ENCODE measurements around the gene MYCN. TPM values are rescaled to one million over a fixed set of nuclear protein-coding genes. Genes with fewer than 3 reads are reported as not detected.

Gene MYCN
- polyA plus RNA-seq, 1 donor (not counting 4 experiments of a cell fraction or from before 2014, with no cell fraction given): not detected

- no peak overlapping the region for H3K9ac ChIP-seq (ENCODE audit: control insufficient read depth, extremely low read depth, insufficient read depth, low read length)
- H3K79me2 ChIP-seq (ENCODE audit: control insufficient read depth, insufficient read depth, low read length): no peaks in the 10 kb centered on the region
- no peaks in the 10 kb centered on the region for H3K36me3 ChIP-seq (ENCODE audit: control insufficient read depth in 2 of 2, extremely low read depth in 1 of 2, insufficient read depth in 2 of 2, low read length in 2 of 2)
- no peak overlapping the region for H2AFZ ChIP-seq (ENCODE audit: control insufficient read depth, low read length)
- H3K27me3 ChIP-seq (ENCODE audit: control insufficient read depth, extremely low read depth, insufficient read depth, low read length): peaks cover 4% of the 10 kb centered on the region
- H3K9me3 ChIP-seq (ENCODE audit: control insufficient read depth, low read depth, low read length): no peaks in the 10 kb centered on the region
- no peak overlapping the region for H3K27ac ChIP-seq (ENCODE audit: control insufficient read depth, insufficient read depth, low read length)
- TF ChIP-seq EZH2 (IDR thresholded peaks at IDR 0.05; ENCODE audit: low read length) (no peak), CTCF (optimal IDR thresholded peaks at IDR 0.05 in 1 of 3, IDR thresholded peaks at IDR 0.05 in 1 of 3, conservative IDR thresholded peaks at IDR 0.05 in 1 of 3; ENCODE audit: extremely low read depth in 1 of 3, insufficient read depth in 2 of 3, low read length in 3 of 3) (no peak)
- no peaks in the 10 kb centered on the region for H3K9me1 ChIP-seq (ENCODE audit: control insufficient read depth, extremely low read depth, insufficient read depth, low read length)
- no peaks in the 10 kb centered on the region for H3K4me1 ChIP-seq (ENCODE audit: control insufficient read depth, extremely low read depth, insufficient read depth, low read length)
- no peaks in the 10 kb centered on the region for H4K20me1 ChIP-seq (ENCODE audit: control insufficient read depth, extremely low read depth, insufficient read depth, low read length)
- FAIRE-seq (no peak), DNase-seq (ENCODE audit: low read depth, low spot score) (no peak)
- H3K4me2 ChIP-seq (ENCODE audit: control insufficient read depth, extremely low read depth, insufficient read depth, low read depth, low read length): no peak overlapping the region
- H3K4me3 ChIP-seq (ENCODE audit: control insufficient read depth in 2 of 3, extremely low read depth in 1 of 3, insufficient read depth in 2 of 3, low read depth in 1 of 3, low read length in 3 of 3): no peak overlapping the region
- dilution Hi-C loops (cut with MboI; ENCODE audit: extremely low pct_ligation_motif_present, low sequenced_read_pairs): loop anchor here (25.0 kb wide), 1 partner anchor 586 kb away; no protein-coding TSS in a partner anchor
Measured at GRCh38 chr2:15925819-15926218, 14.5 kb upstream of the MYCN start.

- FAIRE-seq (no peak), DNase-seq (ENCODE audit: low read depth, low spot score) (no peak)
- no peak overlapping the region for H3K9ac ChIP-seq (ENCODE audit: control insufficient read depth, extremely low read depth, insufficient read depth, low read length)
- H3K4me3 ChIP-seq (ENCODE audit: control insufficient read depth in 2 of 3, extremely low read depth in 1 of 3, insufficient read depth in 2 of 3, low read depth in 1 of 3, low read length in 3 of 3): no peak overlapping the region
- H3K27ac ChIP-seq (ENCODE audit: control insufficient read depth, insufficient read depth, low read length): no peak overlapping the region
- H3K79me2 ChIP-seq (ENCODE audit: control insufficient read depth, insufficient read depth, low read length): no peaks in the 10 kb centered on the region
- no peaks in the 10 kb centered on the region for H3K36me3 ChIP-seq (ENCODE audit: control insufficient read depth in 2 of 2, extremely low read depth in 1 of 2, insufficient read depth in 2 of 2, low read length in 2 of 2)
- H4K20me1 ChIP-seq (ENCODE audit: control insufficient read depth, extremely low read depth, insufficient read depth, low read length): no peaks in the 10 kb centered on the region
- H2AFZ ChIP-seq (ENCODE audit: control insufficient read depth, low read length): no peak overlapping the region
- no peak overlapping the region for H3K4me2 ChIP-seq (ENCODE audit: control insufficient read depth, extremely low read depth, insufficient read depth, low read depth, low read length)
- H3K4me1 ChIP-seq (ENCODE audit: control insufficient read depth, extremely low read depth, insufficient read depth, low read length): no peaks in the 10 kb centered on the region
- no peaks in the 10 kb centered on the region for H3K9me3 ChIP-seq (ENCODE audit: control insufficient read depth, low read depth, low read length)
- dilution Hi-C loops (cut with MboI; ENCODE audit: extremely low pct_ligation_motif_present, low sequenced_read_pairs): loop anchor here (25.0 kb wide), 1 partner anchor 586 kb away; no protein-coding TSS in a partner anchor
- TF ChIP-seq CTCF (optimal IDR thresholded peaks at IDR 0.05 in 1 of 3, IDR thresholded peaks at IDR 0.05 in 1 of 3, conservative IDR thresholded peaks at IDR 0.05 in 1 of 3; ENCODE audit: extremely low read depth in 1 of 3, insufficient read depth in 2 of 3, low read length in 3 of 3) (no peak), EZH2 (IDR thresholded peaks at IDR 0.05; ENCODE audit: low read length) (no peak)
- no peaks in the 10 kb centered on the region for H3K9me1 ChIP-seq (ENCODE audit: control insufficient read depth, extremely low read depth, insufficient read depth, low read length)
- H3K27me3 ChIP-seq (ENCODE audit: control insufficient read depth, extremely low read depth, insufficient read depth, low read length): peaks cover 4% of the 10 kb centered on the region
Measured at GRCh38 chr2:15926252-15926651, 14.1 kb upstream of the MYCN start.

Measured in keratinocyte (primary cell).